SW 1271 (cell line): ENCODE measurements around the gene MAPK10.
"Not testable (repeated sequence)": the region's sequence is repeated elsewhere in the genome, so short reads cannot be mapped to it uniquely, and the experiment has no call there.

Source experiments
- DNase-seq, 2 experiments: peaks; one replicate each; lab custom pipeline; 2025; lab: John Stamatoyannopoulos, UW

MAPK10 gene

DNA sequence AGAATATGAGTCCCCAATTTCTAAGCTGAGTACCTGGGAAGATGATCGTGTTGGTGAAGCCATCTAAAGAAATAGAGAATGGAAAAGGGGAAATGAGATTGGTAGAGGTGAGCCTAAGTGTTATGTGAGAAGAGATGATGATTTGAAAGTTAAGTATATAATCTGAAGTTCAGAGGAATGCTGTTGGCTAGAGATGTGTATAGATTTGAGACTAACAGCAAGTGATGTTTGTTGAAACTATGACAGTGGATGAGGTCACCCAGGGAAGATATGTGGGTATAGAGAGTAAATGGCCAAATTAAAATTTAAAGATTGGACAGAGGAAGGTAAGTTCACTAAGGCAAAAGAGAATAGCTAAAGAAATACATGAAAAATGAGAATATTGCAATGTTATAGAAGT lies 324.2 kb downstream of the MAPK10 start:
- no peak for DNase-seq

GRCh38 chr4:86034616-86035015 lies 325.2 kb downstream of the MAPK10 start:
- no peak for DNase-seq

- no peak for DNase-seq
These were observed 326.7 kb downstream of the MAPK10 start for GRCh38 chr4:86033171-86033570.

DNA sequence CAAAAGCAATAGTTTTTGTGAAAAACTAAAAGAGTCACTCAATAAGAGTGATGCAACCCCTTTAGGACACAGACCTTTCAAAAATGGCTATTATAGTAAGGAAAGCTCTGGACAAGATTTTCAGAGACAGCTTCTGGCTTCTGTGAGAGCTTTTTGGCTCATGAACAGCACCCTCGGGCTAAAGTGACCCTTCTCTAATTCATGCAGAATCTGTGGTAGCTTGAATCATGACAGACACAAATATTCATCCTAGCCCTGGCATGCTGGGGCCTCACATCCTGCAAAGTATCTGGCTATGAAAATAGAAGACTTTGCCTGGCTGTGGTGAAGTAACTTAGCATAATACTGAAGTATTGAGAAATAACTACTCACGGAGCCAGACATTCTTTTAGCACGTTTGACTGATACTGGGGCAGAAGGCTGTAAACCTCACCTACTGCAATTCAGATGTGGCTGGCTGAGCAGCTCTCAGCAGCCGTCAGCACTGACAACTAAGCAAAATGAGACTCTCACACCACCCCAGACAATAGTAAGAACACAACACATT lies 327.3 kb downstream of the MAPK10 start:
- no peak for DNase-seq

- no peak for DNase-seq
These were observed 327.9 kb downstream of the MAPK10 start for GRCh38 chr4:86031927-86032326.

- no peak for DNase-seq
These were observed 333.1 kb downstream of the MAPK10 start for GRCh38 chr4:86026720-86027119.

DNA sequence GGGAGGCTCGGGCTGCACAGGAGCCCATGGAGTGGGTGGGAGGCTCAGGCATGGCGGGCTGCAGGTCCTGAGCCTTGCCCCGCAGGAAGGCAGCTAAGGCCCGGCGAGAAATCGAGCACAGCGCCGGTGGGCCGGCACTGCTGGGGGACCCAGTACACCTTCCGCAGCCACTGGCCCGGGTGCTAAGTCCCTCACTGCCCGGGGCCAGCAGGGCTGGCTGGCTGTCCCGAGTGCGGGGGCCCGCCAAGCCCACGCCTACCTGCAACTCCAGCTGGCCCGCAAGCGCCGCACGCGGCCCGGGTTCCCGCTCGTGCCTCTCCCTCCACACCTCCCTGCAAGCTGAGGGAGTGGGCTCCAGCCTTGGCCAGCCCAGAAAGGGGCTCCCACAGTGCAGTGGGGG lies 338.2 kb downstream of the MAPK10 start:
- not testable (repeated sequence) for DNase-seq

DNA sequence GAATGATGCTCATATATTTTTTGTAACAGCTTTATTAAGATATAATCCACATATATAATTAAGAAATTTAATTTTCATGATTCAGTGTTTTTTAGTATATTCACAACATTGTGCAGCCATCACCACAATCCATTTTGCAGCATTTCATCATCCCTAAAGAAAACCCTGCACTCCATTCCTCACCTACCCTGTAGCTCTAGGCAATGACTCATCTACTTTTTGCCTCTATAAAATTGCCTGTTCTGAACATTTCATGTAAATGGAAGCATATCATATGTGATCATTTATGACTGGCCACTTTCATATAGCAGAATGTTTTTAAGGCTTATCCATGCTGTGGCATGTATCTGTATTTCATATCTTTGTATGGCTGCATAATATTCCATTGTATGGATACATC lies 339.9 kb downstream of the MAPK10 start:
- no peak for DNase-seq

- DNase-seq, result no peak
These were observed 340.5 kb downstream of the MAPK10 start for GRCh38 chr4:86019362-86019761.

- no peak for DNase-seq
These were observed 344.2 kb downstream of the MAPK10 start for GRCh38 chr4:86015412-86016350.

- DNase-seq, result no peak
These were observed 345.3 kb downstream of the MAPK10 start for GRCh38 chr4:86014599-86014998.

DNA sequence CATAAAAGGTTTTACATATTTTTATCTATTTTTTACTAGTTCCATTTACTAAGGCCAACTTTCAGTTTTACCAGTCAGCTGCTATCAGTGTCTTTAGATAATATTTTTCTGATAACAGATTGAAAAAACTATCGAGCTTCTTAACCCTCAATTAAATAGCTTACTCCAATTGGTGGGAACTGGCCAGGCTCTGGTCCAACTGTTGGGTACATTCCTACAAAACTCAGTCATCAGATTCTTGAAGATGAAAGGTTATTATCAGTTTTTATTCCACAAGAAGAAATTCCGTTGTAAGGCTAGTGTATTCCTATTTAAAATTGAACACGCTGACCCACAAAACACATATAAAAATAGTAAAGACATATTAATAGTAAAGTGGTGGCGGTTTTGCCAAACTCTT lies 346.2 kb downstream of the MAPK10 start:
- no peak for DNase-seq

GRCh38 chr4:86011117-86011516 lies 348.7 kb downstream of the MAPK10 start:
- DNase-seq, result no peak

DNA sequence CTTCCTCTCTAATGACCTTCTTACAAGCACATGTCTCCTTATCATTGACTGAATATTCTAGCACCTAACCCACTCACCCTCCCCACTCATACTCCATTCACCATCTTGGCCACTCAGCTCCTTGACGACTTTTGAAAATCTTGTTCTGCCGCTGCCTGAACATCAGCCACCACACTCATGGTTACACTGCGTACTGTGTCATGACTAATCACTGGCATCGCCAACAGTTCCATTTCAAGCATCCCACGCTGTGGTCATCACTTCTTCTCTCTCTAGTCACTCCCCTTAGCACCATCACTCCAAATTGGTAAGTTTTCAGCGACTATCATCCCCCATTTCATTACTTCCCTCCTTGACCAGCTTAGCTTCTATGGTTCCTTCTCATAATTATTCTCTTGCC lies 352.8 kb downstream of the MAPK10 start:
- no peak for DNase-seq

GRCh38 chr4:86006057-86006456 lies 353.8 kb downstream of the MAPK10 start:
- DNase-seq, result no peak

- no peak for DNase-seq
These were observed 355.8 kb downstream of the MAPK10 start for GRCh38 chr4:86004030-86004429.

DNA sequence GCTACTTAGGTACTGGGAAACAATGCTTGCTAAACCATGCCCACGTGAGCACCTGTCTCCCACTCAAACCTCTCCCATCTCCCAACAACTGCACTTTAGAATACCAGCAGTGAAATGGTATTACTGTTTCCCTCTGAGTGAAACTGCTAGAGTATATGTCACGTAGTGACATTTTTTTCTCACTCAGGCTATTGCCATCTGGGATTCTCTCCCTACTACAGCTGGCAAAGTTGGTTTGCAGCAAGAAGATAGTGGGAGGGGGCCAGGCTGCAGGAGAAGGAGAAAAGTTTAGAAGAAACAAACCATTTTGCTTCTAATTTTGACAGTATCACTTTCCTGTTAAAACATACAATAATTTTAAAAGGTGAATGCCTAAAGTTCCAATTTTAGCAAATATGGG lies 358.3 kb downstream of the MAPK10 start:
- DNase-seq, result no peak

DNA sequence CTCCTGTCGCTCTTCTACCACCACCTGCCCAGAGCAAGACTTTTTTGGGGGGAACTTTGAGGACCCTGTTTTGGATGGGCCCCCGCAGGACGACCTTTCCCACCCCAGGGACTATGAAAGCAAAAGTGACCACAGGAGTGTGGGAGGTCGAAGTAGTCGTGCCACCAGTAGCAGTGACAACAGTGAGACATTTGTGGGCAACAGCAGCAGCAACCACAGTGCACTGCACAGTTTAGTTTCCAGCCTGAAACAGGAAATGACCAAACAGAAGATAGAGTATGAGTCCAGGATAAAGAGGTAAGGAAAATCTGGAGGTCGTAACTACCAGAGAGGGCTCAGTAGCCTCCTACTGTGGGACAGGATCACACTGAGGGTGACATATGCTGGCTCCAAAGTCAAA lies 364.5 kb downstream of the MAPK10 start:
- DNase-seq, result no peak

GRCh38 chr4:85994576-85994975 lies 365.3 kb downstream of the MAPK10 start:
- no peak for DNase-seq

DNA sequence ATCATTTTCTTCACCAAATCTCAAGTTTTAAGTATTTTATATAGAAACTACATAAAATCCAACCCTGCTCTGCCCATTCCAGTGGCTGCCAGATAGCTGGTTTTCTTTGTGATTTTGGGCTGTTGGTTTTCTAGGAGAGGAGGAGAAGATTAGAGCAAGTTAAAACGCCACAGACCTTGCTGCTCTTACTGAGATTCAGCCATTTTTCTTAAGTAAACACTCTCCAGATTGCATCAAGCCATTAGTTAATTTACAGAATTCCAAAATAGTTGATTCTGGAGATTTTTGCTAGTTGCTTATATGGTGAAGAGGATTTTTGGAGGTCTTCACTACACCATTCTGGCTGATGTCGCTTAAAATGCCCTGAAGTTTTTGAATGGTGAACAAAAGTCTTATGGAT lies 366.2 kb downstream of the MAPK10 start:
- no peak for DNase-seq

GRCh38 chr4:85986266-85986665 lies 373.6 kb downstream of the MAPK10 start:
- no peak for DNase-seq

- no peak for DNase-seq
These were observed 380.6 kb downstream of the MAPK10 start for GRCh38 chr4:85979276-85979675.

GRCh38 chr4:85970535-85970934 lies 389.3 kb downstream of the MAPK10 start:
- no peak for DNase-seq
